Endothelial cell of umbilical vein (primary cell): ENCODE measurements around the gene WFIKKN1. TPM values are rescaled to one million over a fixed set of nuclear protein-coding genes. Genes with fewer than 3 reads are reported as not detected.
A peak's percentile ranks its signal among the peaks of the same experiment; 100 is the strongest.

Experiments used
- BruUV-seq: library from RNA; stranded (reverse); fragments of 400-500 nt; replicated peaks from 2 replicates; lab custom pipeline; 2021; lab: Mats Ljungman, UMichigan
- CTCF ChIA-PET: fragments of 300-600, 350-600 bp; sonication (Branson Sonifier 250); formaldehyde crosslinking; loops from one replicate; lab custom pipeline; 2021; ENCODE audit warnings: antibody characterized with exemption, inconsistent platforms; lab: Charles Lee
- POLR2A ChIA-PET: fragments of 300-600, 350-600 bp; sonication (Branson Sonifier 250); formaldehyde crosslinking; loops from one replicate; lab custom pipeline; 2021; ENCODE audit warnings: antibody characterized with exemption, inconsistent platforms; lab: Charles Lee
- DNase-seq: peaks from one replicate; pipeline ENCODE4 v3.0.0-alpha.2; 2011; ENCODE audit warnings: low read depth, low spot score
- FAIRE-seq: peaks from 2 replicates; lab custom pipeline; 2011; peaks lifted over from hg19 to GRCh38; lab: Jason Lieb, UNC
- H2AFZ ChIP-seq: 2 replicates; pipeline ENCODE4 v1.6.0; 2012; ENCODE audit warnings: low read depth, low read length, control low read depth, inconsistent platforms
- H3K27ac ChIP-seq: 2 replicates; pipeline ENCODE4 v1.5.1; 2011; ENCODE audit warnings: low read depth, mild to moderate bottlenecking, control low read depth, low read length, moderate library complexity; ENCODE audit not compliant: insufficient read depth
- H3K27me3 ChIP-seq, 2 experiments: 2 replicates each; pipeline versions ENCODE4 v1.6.0 to v1.6.1; 2011; ENCODE audit warnings: low read length in 2 of 2, mixed read lengths in 1 of 2; ENCODE audit not compliant: control insufficient read depth in 2 of 2, insufficient read depth in 2 of 2
- H3K36me3 ChIP-seq, 2 experiments: 2 replicates in 1 of 2; 3 replicates in 1 of 2; pipeline ENCODE4 v1.5.1; 2011; ENCODE audit warnings: low read length in 2 of 2, mild to moderate bottlenecking in 1 of 2, moderate library complexity in 1 of 2; ENCODE audit not compliant: control insufficient read depth in 2 of 2, insufficient read depth in 2 of 2; ENCODE audit errors: extremely low read depth in 1 of 2
- H3K4me1 ChIP-seq: 3 replicates; pipeline ENCODE4 v1.5.1; 2011; ENCODE audit warnings: mild to moderate bottlenecking, low read length; ENCODE audit not compliant: control insufficient read depth, insufficient read depth; ENCODE audit errors: extremely low read depth
- H3K4me2 ChIP-seq: 2 replicates; pipeline ENCODE4 v1.6.1; 2011; ENCODE audit warnings: low read length, control low read depth, mixed read lengths; ENCODE audit not compliant: insufficient read depth
- H3K4me3 ChIP-seq, 3 experiments: fragments of 200-600 bp in 1 of 3; sonication (generic), shearing (Covaris generic) in 1 of 3; replicated peaks in 1 of 3; 2 replicates each; pipeline ENCODE4 v1.5.1; 2011 to 2016; ENCODE audit warnings: control low read depth in 3 of 3, low read length in 3 of 3, mild to moderate bottlenecking in 2 of 3, inconsistent platforms in 1 of 3, low read depth in 1 of 3, moderate library complexity in 1 of 3; ENCODE audit not compliant: insufficient read depth in 1 of 3
- H3K79me2 ChIP-seq: 2 replicates; pipeline ENCODE4 v1.6.0; 2012; ENCODE audit warnings: low read length, inconsistent platforms; ENCODE audit not compliant: control insufficient read depth, insufficient read depth
- H3K9ac ChIP-seq: replicated peaks from 2 replicates; pipeline ENCODE3; 2011; ENCODE audit warnings: low read length, control low read depth; ENCODE audit not compliant: insufficient read depth; ENCODE audit errors: extremely low read depth
- H3K9me1 ChIP-seq: replicated peaks from 3 replicates; pipeline ENCODE4 v1.6.0; 2011; ENCODE audit warnings: mild to moderate bottlenecking, low read length; ENCODE audit not compliant: control insufficient read depth, insufficient read depth; ENCODE audit errors: extremely low read depth
- H3K9me3 ChIP-seq: replicated peaks from 2 replicates; pipeline ENCODE4 v1.5.1; 2012; ENCODE audit warnings: low read length, inconsistent platforms; ENCODE audit not compliant: control insufficient read depth, insufficient read depth
- H4K20me1 ChIP-seq: replicated peaks from 2 replicates; pipeline ENCODE3; 2011; ENCODE audit warnings: mild to moderate bottlenecking, low read length; ENCODE audit not compliant: control insufficient read depth, insufficient read depth; ENCODE audit errors: extremely low read depth
- EZH2 ChIP-seq: IDR thresholded peaks from 2 replicates; pipeline ENCODE4 v1.6.1; 2012; ENCODE audit warnings: borderline replicate concordance, low read depth, mild to moderate bottlenecking, moderate library complexity, low read length, inconsistent platforms; ENCODE audit not compliant: severe bottlenecking
- FOS ChIP-seq: IDR thresholded peaks from 2 replicates; pipeline ENCODE4 v1.6.1; 2011; ENCODE audit warnings: mild to moderate bottlenecking, low read length, moderate library complexity, borderline replicate concordance; ENCODE audit not compliant: insufficient read depth
- GATA2 ChIP-seq: IDR thresholded peaks from 2 replicates; pipeline ENCODE4 v1.7.0; 2011; ENCODE audit warnings: low read depth, mild to moderate bottlenecking, moderate library complexity, mixed read lengths, low read length; ENCODE audit not compliant: insufficient read length, insufficient read depth
- JUN ChIP-seq: IDR thresholded peaks from 2 replicates; pipeline ENCODE4 v1.6.1; 2011; ENCODE audit warnings: borderline replicate concordance, low read depth; ENCODE audit not compliant: insufficient read length, insufficient read depth
- MYC ChIP-seq: IDR thresholded peaks from one replicate; pipeline ENCODE4 v1.6.1; 2011; ENCODE audit warnings: mild to moderate bottlenecking, low read depth, low read length
- POLR2A ChIP-seq: IDR thresholded peaks from 2 replicates; pipeline ENCODE4 v1.6.1; 2012; ENCODE audit warnings: low read depth, mild to moderate bottlenecking, control low read depth, low read length
- POLR2AphosphoS5 ChIP-seq: IDR thresholded peaks from 2 replicates; pipeline ENCODE4 v1.6.1; 2012; ENCODE audit warnings: low read depth, mild to moderate bottlenecking, control low read depth, low read length, moderate library complexity; ENCODE audit not compliant: insufficient read depth
- dilution Hi-C: fragments of 300-500 bp; cut with MboI; formaldehyde crosslinking; loops from one replicate; pipeline ENCODE4 v1.15.0; 2019; ENCODE audit warnings: low sequenced_read_pairs; ENCODE audit not compliant: extremely low pct_ligation_motif_present
- intact Hi-C: fragments of 100-400 bp; cut with micrococcal nuclease; formaldehyde crosslinking; loops from one replicate; pipeline ENCODE4 v1.10.0; 2022
- polyA plus RNA-seq, 4 experiments: library from polyadenylated mRNA; depleted of rRNA in 3 of 4; stranded (reverse) in 3 of 4; unstranded in 1 of 4; fragments of >200 nt; gene quantifications; 2 replicates each; pipeline versions ENCODE4 v1.2.1 to v1.2.3, GENCODE V29; 2011 to 2012; ENCODE audit warnings: missing spikeins in 1 of 4
- total RNA-seq: library from RNA; stranded (reverse); gene quantifications from 2 replicates; pipeline ENCODE4 v1.2.3, GENCODE V29; 2021
- TF ChIP-seq, protein P1 (sequence below): IDR thresholded peaks from 2 replicates; pipeline ENCODE4 v1.6.1; 2011; ENCODE audit not compliant: insufficient read depth, insufficient read length
- TF ChIP-seq, protein P2 (sequence below), 2 donors: IDR thresholded peaks; 1 replicate in 1 of 2; 2 replicates in 1 of 2; pipeline ENCODE4 v1.5.1; 2011; ENCODE audit warnings: low read length in 2 of 2, mild to moderate bottlenecking in 2 of 2, moderate library complexity in 2 of 2, control low read depth in 1 of 2, inconsistent platforms in 1 of 2, low read depth in 1 of 2; ENCODE audit not compliant: insufficient read depth in 1 of 2; ENCODE audit errors: extremely low read depth in 1 of 2

Gene WFIKKN1
- total and polyA plus RNA-seq, 2 donors (not counting 3 experiments of a cell fraction or from before 2014, with no cell fraction given) = 0.06 to 0.40 TPM

DNA sequence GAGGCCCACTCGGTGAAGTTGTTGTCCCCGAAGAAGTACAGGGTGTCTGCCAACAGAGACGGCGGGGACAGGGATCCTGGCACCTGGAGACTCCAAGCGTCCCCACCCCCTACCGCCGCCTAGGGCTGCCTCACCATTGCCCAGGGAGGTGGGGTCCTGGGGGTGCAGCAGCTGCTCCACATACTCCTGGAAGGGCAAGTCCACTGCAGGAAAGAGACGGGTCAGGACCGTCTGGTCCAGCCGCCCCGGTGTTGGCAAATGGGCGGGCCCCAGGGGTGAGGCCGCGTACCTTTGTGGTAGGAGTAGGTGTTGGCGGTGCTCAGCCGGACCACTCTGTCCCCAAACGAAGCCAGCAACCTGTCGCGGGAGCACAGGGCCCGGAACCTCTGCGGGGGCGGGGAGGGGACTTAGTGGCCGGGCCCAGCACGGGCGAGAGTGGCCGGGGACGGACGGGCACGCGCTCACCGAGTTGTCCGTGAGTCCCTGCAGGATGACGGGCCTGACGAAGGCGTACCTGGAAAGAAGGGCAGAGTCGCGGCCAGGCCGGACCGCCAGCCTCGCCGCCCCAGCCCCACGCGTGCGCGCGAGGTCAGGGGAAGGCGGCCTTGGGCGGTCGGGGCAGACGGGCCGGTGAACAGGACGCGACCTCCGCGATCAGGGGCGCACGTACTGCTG is 52.7 kb downstream of the WFIKKN1 start:
- no peaks in the 10 kb centered on the region for H3K9me1 ChIP-seq
- peaks cover 7 to 22% of the 10 kb centered on the region in 2 experiments for H3K36me3 ChIP-seq
- H3K4me3 ChIP-seq = peak overlapping the region in 2 of 3 experiments; percentile 5 to 71
- no peaks in the 10 kb centered on the region for H3K27me3 ChIP-seq
- peak overlapping the region; percentile 35 for H3K27ac ChIP-seq
- H3K9ac ChIP-seq = no peak overlapping the region
- no peak for FAIRE-seq
- H3K79me2 ChIP-seq = peaks cover 31% of the 10 kb centered on the region
- peaks cover 20% of the 10 kb centered on the region for H3K4me1 ChIP-seq
- CTCF ChIA-PET = no interaction called here
- no peak for DNase-seq
- peak overlapping the region; percentile 29 for H3K4me2 ChIP-seq
- intact Hi-C loops = no loop called here
- no TSS peak for BruUV-seq
- no peaks in the 10 kb centered on the region for H4K20me1 ChIP-seq
- POLR2A ChIA-PET = no interaction called here
- no peaks in the 10 kb centered on the region for H3K9me3 ChIP-seq
- no peak for TF ChIP-seq FOS
- TF ChIP-seq POLR2A = no peak
- TF ChIP-seq JUN = no peak
- TF ChIP-seq, protein P1, sequence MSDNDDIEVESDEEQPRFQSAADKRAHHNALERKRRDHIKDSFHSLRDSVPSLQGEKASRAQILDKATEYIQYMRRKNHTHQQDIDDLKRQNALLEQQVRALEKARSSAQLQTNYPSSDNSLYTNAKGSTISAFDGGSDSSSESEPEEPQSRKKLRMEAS = no peak
- TF ChIP-seq GATA2 = no peak
- no peak for TF ChIP-seq EZH2
- TF ChIP-seq, protein P2, sequence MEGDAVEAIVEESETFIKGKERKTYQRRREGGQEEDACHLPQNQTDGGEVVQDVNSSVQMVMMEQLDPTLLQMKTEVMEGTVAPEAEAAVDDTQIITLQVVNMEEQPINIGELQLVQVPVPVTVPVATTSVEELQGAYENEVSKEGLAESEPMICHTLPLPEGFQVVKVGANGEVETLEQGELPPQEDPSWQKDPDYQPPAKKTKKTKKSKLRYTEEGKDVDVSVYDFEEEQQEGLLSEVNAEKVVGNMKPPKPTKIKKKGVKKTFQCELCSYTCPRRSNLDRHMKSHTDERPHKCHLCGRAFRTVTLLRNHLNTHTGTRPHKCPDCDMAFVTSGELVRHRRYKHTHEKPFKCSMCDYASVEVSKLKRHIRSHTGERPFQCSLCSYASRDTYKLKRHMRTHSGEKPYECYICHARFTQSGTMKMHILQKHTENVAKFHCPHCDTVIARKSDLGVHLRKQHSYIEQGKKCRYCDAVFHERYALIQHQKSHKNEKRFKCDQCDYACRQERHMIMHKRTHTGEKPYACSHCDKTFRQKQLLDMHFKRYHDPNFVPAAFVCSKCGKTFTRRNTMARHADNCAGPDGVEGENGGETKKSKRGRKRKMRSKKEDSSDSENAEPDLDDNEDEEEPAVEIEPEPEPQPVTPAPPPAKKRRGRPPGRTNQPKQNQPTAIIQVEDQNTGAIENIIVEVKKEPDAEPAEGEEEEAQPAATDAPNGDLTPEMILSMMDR (IDR thresholded peaks at IDR 0.05; ENCODE audit: extremely low read depth in 1 of 2, insufficient read depth in 1 of 2, low read depth in 1 of 2, low read length in 2 of 2) = no peak
- TF ChIP-seq POLR2AphosphoS5 = no peak
- no peak for TF ChIP-seq MYC
- dilution Hi-C loops = no loop called here
- H2AFZ ChIP-seq = no peak overlapping the region

Other genes starting within 250 kb of the WFIKKN1 start
- 88.1 and 89.8 TPM in 2 replicates for gene PGAP6, start 249.0 kb upstream of the WFIKKN1 start, total RNA-seq
- 365 and 484 TPM in 2 replicates for gene PGAP6, start 249.0 kb upstream of the WFIKKN1 start, polyA plus RNA-seq
- gene NME4, start 233.8 kb upstream of the WFIKKN1 start, total RNA-seq = 166 and 170 TPM in 2 replicates
- gene NME4, start 233.8 kb upstream of the WFIKKN1 start, polyA plus RNA-seq = 264 and 412 TPM in 2 replicates
- 23.1 and 28.3 TPM in 2 replicates for gene DECR2, start 229.1 kb upstream of the WFIKKN1 start, total RNA-seq
- 46.5 and 61.7 TPM in 2 replicates for gene DECR2, start 229.1 kb upstream of the WFIKKN1 start, polyA plus RNA-seq
- gene RAB11FIP3, start 205.3 kb upstream of the WFIKKN1 start, total RNA-seq = 64.9 and 75.9 TPM in 2 replicates
- gene RAB11FIP3, start 205.3 kb upstream of the WFIKKN1 start, polyA plus RNA-seq = 19.3 and 20.5 TPM in 2 replicates
- gene CAPN15, start 103.3 kb upstream of the WFIKKN1 start, total RNA-seq = 65.0 and 70.1 TPM in 2 replicates
- 33.9 and 48.6 TPM in 2 replicates for gene CAPN15, start 103.3 kb upstream of the WFIKKN1 start, polyA plus RNA-seq
- not detected in 2 replicates for gene PRR35, start 70.6 kb upstream of the WFIKKN1 start, total RNA-seq
- gene PRR35, start 70.6 kb upstream of the WFIKKN1 start, polyA plus RNA-seq = not detected in 2 replicates
- 0.30 and 0.73 TPM in 2 replicates for gene NHLRC4, start 64.0 kb upstream of the WFIKKN1 start, total RNA-seq
- 0.94 and 0.96 TPM in 2 replicates for gene NHLRC4, start 64.0 kb upstream of the WFIKKN1 start, polyA plus RNA-seq
- gene PIGQ, start 61.0 kb upstream of the WFIKKN1 start, total RNA-seq = 56.8 and 67.7 TPM in 2 replicates
- 66.9 and 82.9 TPM in 2 replicates for gene PIGQ, start 61.0 kb upstream of the WFIKKN1 start, polyA plus RNA-seq
- 16.7 and 18.8 TPM in 2 replicates for gene RAB40C, start 40.9 kb upstream of the WFIKKN1 start, total RNA-seq
- gene RAB40C, start 40.9 kb upstream of the WFIKKN1 start, polyA plus RNA-seq = 12.4 and 16.3 TPM in 2 replicates
- 112 and 114 TPM in 2 replicates for gene METTL26, start 5.3 kb downstream of the WFIKKN1 start, total RNA-seq
- gene METTL26, start 5.3 kb downstream of the WFIKKN1 start, polyA plus RNA-seq = 138 and 215 TPM in 2 replicates
- 12.9 and 17.1 TPM in 2 replicates for gene MCRIP2, start 10.8 kb downstream of the WFIKKN1 start, total RNA-seq
- 18.9 and 29.9 TPM in 2 replicates for gene MCRIP2, start 10.8 kb downstream of the WFIKKN1 start, polyA plus RNA-seq
- gene WDR90, start 18.4 kb downstream of the WFIKKN1 start, total RNA-seq = 50.0 and 51.8 TPM in 2 replicates
- 22.2 and 29.2 TPM in 2 replicates for gene WDR90, start 18.4 kb downstream of the WFIKKN1 start, polyA plus RNA-seq
- 96.0 and 106 TPM in 2 replicates for gene RHOT2, start 37.1 kb downstream of the WFIKKN1 start, total RNA-seq
- 139 and 190 TPM in 2 replicates for gene RHOT2, start 37.1 kb downstream of the WFIKKN1 start, polyA plus RNA-seq
- gene RHBDL1, start 44.7 kb downstream of the WFIKKN1 start, total RNA-seq = 1.8 TPM in 2 replicates
- 1.1 and 1.8 TPM in 2 replicates for gene RHBDL1, start 44.7 kb downstream of the WFIKKN1 start, polyA plus RNA-seq
- 105 and 107 TPM in 2 replicates for gene STUB1, start 49.4 kb downstream of the WFIKKN1 start, total RNA-seq
- 147 and 152 TPM in 2 replicates for gene STUB1, start 49.4 kb downstream of the WFIKKN1 start, polyA plus RNA-seq
- gene JMJD8, start 53.3 kb downstream of the WFIKKN1 start, total RNA-seq = 53.4 and 55.1 TPM in 2 replicates
- 102 and 125 TPM in 2 replicates for gene JMJD8, start 53.3 kb downstream of the WFIKKN1 start, polyA plus RNA-seq
- gene WDR24, start 59.4 kb downstream of the WFIKKN1 start, total RNA-seq = 9.9 and 11.2 TPM in 2 replicates
- 9.9 and 14.1 TPM in 2 replicates for gene WDR24, start 59.4 kb downstream of the WFIKKN1 start, polyA plus RNA-seq
- gene FBXL16, start 74.8 kb downstream of the WFIKKN1 start, total RNA-seq = 0.22 TPM in 1 of 2 replicates, not detected in the other
- gene FBXL16, start 74.8 kb downstream of the WFIKKN1 start, polyA plus RNA-seq = 0.07 and 0.18 TPM in 2 replicates
- gene METRN, start 84.1 kb downstream of the WFIKKN1 start, total RNA-seq = 14.1 and 16.1 TPM in 2 replicates
- 10.0 and 23.4 TPM in 2 replicates for gene METRN, start 84.1 kb downstream of the WFIKKN1 start, polyA plus RNA-seq
- gene ANTKMT, start 90.2 kb downstream of the WFIKKN1 start, total RNA-seq = 26.1 and 29.1 TPM in 2 replicates
- gene ANTKMT, start 90.2 kb downstream of the WFIKKN1 start, polyA plus RNA-seq = 27.9 and 40.5 TPM in 2 replicates
- 0.53 and 1.3 TPM in 2 replicates for gene CCDC78, start 95.5 kb downstream of the WFIKKN1 start, total RNA-seq
- 0.50 and 1.2 TPM in 2 replicates for gene CCDC78, start 95.5 kb downstream of the WFIKKN1 start, polyA plus RNA-seq
- gene HAGHL, start 96.1 kb downstream of the WFIKKN1 start, total RNA-seq = 5.9 and 6.8 TPM in 2 replicates
- 6.3 and 8.5 TPM in 2 replicates for gene HAGHL, start 96.1 kb downstream of the WFIKKN1 start, polyA plus RNA-seq
- 31.2 and 33.8 TPM in 2 replicates for gene CIAO3, start 110.0 kb downstream of the WFIKKN1 start, total RNA-seq
- 23.1 and 29.1 TPM in 2 replicates for gene CIAO3, start 110.0 kb downstream of the WFIKKN1 start, polyA plus RNA-seq
- gene MSLN, start 129.7 kb downstream of the WFIKKN1 start, total RNA-seq = not detected in 2 replicates
- not detected in 2 replicates for gene MSLN, start 129.7 kb downstream of the WFIKKN1 start, polyA plus RNA-seq
- gene RPUSD1, start 157.4 kb downstream of the WFIKKN1 start, total RNA-seq = 42.3 and 46.2 TPM in 2 replicates
- gene RPUSD1, start 157.4 kb downstream of the WFIKKN1 start, polyA plus RNA-seq = 55.8 and 69.0 TPM in 2 replicates
- 58.6 and 69.5 TPM in 2 replicates for gene CHTF18, start 157.6 kb downstream of the WFIKKN1 start, total RNA-seq
- gene CHTF18, start 157.6 kb downstream of the WFIKKN1 start, polyA plus RNA-seq = 33.0 and 45.3 TPM in 2 replicates
- gene GNG13, start 169.7 kb downstream of the WFIKKN1 start, total RNA-seq = not detected in 2 replicates
- not detected in 2 replicates for gene GNG13, start 169.7 kb downstream of the WFIKKN1 start, polyA plus RNA-seq